HUES48 (cell line): Measurements from ENCODE around the gene FYTTD1.
A peak's percentile ranks its signal among the peaks of the same experiment; 100 is the strongest.

ENCODE experiments used
- H3K27ac ChIP-seq: one replicate; pipeline ENCODE4 v1.7.0; 2013; ENCODE audit warnings: low read depth, low read length, inconsistent platforms
- H3K27me3 ChIP-seq: 2 replicates; pipeline ENCODE4 v1.6.1; 2013; ENCODE audit warnings: mild to moderate bottlenecking, low read length; ENCODE audit not compliant: control insufficient read depth, insufficient read depth
- H3K36me3 ChIP-seq: 2 replicates; pipeline ENCODE4 v1.6.1; 2013; ENCODE audit warnings: low read length; ENCODE audit not compliant: control insufficient read depth, insufficient read depth
- H3K4me1 ChIP-seq: 2 replicates; pipeline ENCODE4 v1.6.1; 2013; ENCODE audit warnings: mild to moderate bottlenecking, low read length; ENCODE audit not compliant: control insufficient read depth, insufficient read depth
- H3K4me3 ChIP-seq: 2 replicates; pipeline ENCODE4 v1.5.1; 2013; ENCODE audit warnings: mild to moderate bottlenecking, low read depth, low read length
- H3K9ac ChIP-seq: 2 replicates; pipeline ENCODE4 v1.6.1; 2013; ENCODE audit warnings: mild to moderate bottlenecking, low read depth, low read length, moderate library complexity
- H3K9me3 ChIP-seq: 2 replicates; pipeline ENCODE4 v1.6.1; 2013; ENCODE audit warnings: low read length; ENCODE audit not compliant: control insufficient read depth, insufficient read depth

Gene FYTTD1

GRCh38 chr3:197737319-197737649, 12.4 kb upstream of the FYTTD1 start:
- Histone ChIP-seq H3K9me3 (no peaks in the 10 kb centered on the region), H3K4me1 (0 out of 2 replicates have a peak, but pooled peaks cover 3% of the 10 kb centered on the region), H3K4me3 (peak overlapping the region; percentile 75), H3K9ac (peak overlapping the region; percentile 53), H3K27ac (peak overlapping the region; percentile 70), H3K36me3 (no peaks in the 10 kb centered on the region), H3K27me3 (no peaks in the 10 kb centered on the region)

DNA sequence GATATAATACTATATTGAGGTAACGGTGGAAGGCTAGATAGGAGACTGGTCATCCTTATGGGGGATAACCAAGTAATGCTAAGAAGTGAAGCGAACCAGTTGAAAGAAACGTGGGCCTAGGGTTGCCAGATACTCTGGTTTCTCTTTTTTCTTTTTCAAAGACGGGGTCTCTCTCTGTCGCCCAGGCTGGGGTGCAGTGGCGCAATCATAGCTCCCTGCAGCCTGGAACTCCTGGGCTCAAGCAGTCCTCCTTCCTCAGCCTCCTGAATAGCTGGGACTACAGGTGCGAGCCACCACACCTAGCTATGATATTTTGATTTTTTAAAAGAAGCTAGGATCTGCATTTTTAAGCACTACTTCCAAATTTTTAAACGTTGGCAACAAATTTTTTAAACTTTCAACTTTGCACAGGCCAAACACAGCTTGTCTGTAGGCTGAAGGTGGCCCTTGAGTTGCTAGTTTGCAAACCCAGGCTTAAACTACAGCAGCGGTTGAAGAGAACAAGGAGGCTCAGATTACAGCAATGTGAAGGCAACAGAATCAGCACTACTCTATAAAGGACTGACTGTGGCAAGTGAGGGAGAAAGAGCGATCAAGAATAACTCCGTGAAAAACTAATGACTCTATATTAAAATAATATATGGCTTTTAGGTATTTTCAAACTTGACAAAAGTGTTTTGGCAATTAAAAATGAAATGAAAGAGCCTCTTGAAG, 11.8 kb upstream of the FYTTD1 start:
- no peaks in the 10 kb centered on the region for H3K36me3 ChIP-seq
- 0 out of 2 replicates have a peak, but pooled peaks cover 3% of the 10 kb centered on the region for H3K4me1 ChIP-seq
- H3K9me3 ChIP-seq = no peaks in the 10 kb centered on the region
- H3K4me3 ChIP-seq = peak overlapping the region; percentile 75
- H3K27ac ChIP-seq = no peak overlapping the region
- H3K27me3 ChIP-seq = no peaks in the 10 kb centered on the region
- H3K9ac ChIP-seq = no peak overlapping the region

- Histone ChIP-seq H3K4me1 (0 out of 2 replicates have a peak, but pooled peaks cover 8% of the 10 kb centered on the region), H3K36me3 (no peaks in the 10 kb centered on the region), H3K4me3 (no peak overlapping the region), H3K27me3 (no peaks in the 10 kb centered on the region), H3K9me3 (no peaks in the 10 kb centered on the region), H3K27ac (no peak overlapping the region), H3K9ac (no peak overlapping the region)
These were observed 6.9 kb upstream of the FYTTD1 start for GRCh38 chr3:197742787-197743186.

DNA sequence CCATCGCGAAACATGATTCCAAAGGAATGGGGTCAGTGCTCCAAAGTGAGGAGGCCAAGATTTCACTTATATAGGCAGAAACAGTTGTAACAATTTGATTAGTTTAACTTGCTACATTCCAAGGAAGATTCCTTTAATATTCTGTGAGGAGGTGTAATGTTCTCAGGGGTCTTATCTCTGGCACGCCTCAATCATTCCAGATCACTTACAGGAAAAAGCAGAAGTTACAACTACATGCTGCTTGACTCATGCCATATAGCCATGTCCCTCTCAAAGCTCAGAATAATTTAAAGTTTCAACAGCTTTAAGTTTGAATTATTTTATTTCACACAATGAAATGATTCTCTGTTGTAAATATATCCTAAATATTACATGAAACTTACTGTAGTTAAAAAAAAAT, 3.5 kb upstream of the FYTTD1 start:
- Histone ChIP-seq H3K4me3 (no peak overlapping the region), H3K27me3 (peaks cover 30% of the 10 kb centered on the region), H3K36me3 (no peaks in the 10 kb centered on the region), H3K27ac (no peak overlapping the region), H3K9ac (no peak overlapping the region), H3K4me1 (peaks cover 11% of the 10 kb centered on the region; the same call in 1 of the 2 replicates), H3K9me3 (no peaks in the 10 kb centered on the region)

- no peak overlapping the region for H3K4me3 ChIP-seq
These were observed 2.9 kb upstream of the FYTTD1 start for GRCh38 chr3:197746801-197747237.

DNA sequence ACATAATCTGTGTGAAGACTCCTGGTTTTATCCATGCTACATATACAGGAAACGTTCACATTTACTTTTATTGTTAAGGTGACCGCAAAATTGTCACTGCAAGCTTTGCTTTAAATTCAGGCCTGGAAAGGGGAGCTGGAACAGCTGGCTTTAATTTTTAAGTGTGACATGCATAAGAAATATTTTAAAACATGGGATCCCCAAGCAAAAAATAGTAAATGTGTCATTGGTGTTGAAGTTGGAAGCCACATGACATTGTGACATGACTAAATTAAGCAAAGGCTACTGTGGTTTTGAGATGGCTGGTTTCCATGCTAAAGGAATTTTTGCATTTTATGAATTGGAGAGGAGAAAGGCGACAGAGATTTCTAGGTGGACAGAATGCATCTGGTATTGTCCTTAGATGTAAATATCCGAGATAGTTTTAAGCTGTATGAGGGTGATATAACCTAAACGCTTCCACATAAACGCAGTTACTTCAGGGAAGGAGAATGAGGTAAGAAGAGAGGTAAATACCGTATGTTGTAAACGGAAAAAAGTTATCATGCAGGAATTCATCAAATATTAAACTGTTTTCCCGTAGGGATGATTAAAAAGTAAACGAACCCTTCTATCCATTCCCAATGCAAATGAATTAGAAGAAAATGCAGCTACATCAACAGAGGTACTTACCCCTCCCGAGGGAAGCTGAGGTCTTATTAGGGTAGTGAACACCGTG, 927 bp upstream of the FYTTD1 start:
- H3K9ac ChIP-seq = no peak overlapping the region
- H3K9me3 ChIP-seq = no peaks in the 10 kb centered on the region
- H3K27me3 ChIP-seq = peaks cover 43% of the 10 kb centered on the region
- no peaks in the 10 kb centered on the region for H3K36me3 ChIP-seq
- H3K27ac ChIP-seq = no peak overlapping the region
- H3K4me3 ChIP-seq = peak overlapping the region; percentile 78
- H3K4me1 ChIP-seq = peaks cover 11% of the 10 kb centered on the region; the same call in 1 of the 2 replicates

More at GRCh38 chr3:197746801-197747237, 2.9 kb upstream of the FYTTD1 start:
- Histone ChIP-seq H3K9me3 (no peaks in the 10 kb centered on the region), H3K9ac (no peak overlapping the region), H3K27ac (no peak overlapping the region), H3K36me3 (no peaks in the 10 kb centered on the region), H3K27me3 (peaks cover 36% of the 10 kb centered on the region), H3K4me1 (peaks cover 11% of the 10 kb centered on the region; the same call in 1 of the 2 replicates)

GRCh38 chr3:197749315-197749600, 425 bp upstream of the FYTTD1 start:
- no peak overlapping the region for H3K27ac ChIP-seq
- peaks cover 43% of the 10 kb centered on the region for H3K27me3 ChIP-seq
- H3K9ac ChIP-seq = no peak overlapping the region
- H3K9me3 ChIP-seq = no peaks in the 10 kb centered on the region
- peak overlapping the region; percentile 78 for H3K4me3 ChIP-seq
- peaks cover 11% of the 10 kb centered on the region; the same call in 1 of the 2 replicates for H3K4me1 ChIP-seq
- no peaks in the 10 kb centered on the region for H3K36me3 ChIP-seq

DNA sequence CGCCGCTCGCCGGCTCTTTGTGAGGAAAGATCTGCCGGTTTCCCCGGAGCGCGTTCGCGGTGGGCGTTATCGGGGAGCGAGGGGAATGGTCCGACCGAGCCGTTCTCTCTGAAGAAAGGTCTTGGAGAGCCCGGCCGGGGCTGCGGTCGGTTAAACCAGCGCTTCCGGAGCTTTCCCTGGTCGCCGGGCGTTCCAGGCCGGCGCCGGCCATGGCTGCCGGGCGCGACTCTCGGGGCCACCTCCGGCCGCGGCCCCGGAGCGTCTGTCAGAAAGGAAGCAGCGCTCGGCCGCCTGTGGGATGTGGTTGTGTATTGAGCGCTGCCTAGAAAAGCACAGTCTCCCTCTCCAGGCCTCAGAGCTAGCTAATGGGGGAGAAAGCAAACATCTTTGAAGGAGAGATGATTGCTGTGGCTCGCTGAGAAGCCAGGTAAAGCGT, 731 bp downstream of the FYTTD1 start:
- no peaks in the 10 kb centered on the region for H3K9me3 ChIP-seq
- H3K9ac ChIP-seq = no peak overlapping the region
- H3K27ac ChIP-seq = no peak overlapping the region
- H3K4me3 ChIP-seq = peak overlapping the region; percentile 78
- H3K27me3 ChIP-seq = peaks cover 43% of the 10 kb centered on the region
- H3K4me1 ChIP-seq = peaks cover 11% of the 10 kb centered on the region; the same call in 1 of the 2 replicates
- H3K36me3 ChIP-seq = no peaks in the 10 kb centered on the region

GRCh38 chr3:197750858-197751737, 1.4 kb downstream of the FYTTD1 start:
- H3K27ac ChIP-seq = no peak overlapping the region

GRCh38 chr3:197752107-197752506, 2.4 kb downstream of the FYTTD1 start:
- Histone ChIP-seq H3K27me3 (peaks cover 43% of the 10 kb centered on the region), H3K4me1 (peaks cover 6% of the 10 kb centered on the region; the same call in 1 of the 2 replicates), H3K4me3 (no peak overlapping the region), H3K9ac (no peak overlapping the region), H3K9me3 (no peaks in the 10 kb centered on the region), H3K36me3 (no peaks in the 10 kb centered on the region), H3K27ac (no peak overlapping the region)

More at GRCh38 chr3:197750858-197751737, 1.4 kb downstream of the FYTTD1 start:
- peak overlapping the region; percentile 78 for H3K4me3 ChIP-seq
- H3K9ac ChIP-seq = no peak overlapping the region
- peaks cover 11% of the 10 kb centered on the region; the same call in 1 of the 2 replicates for H3K4me1 ChIP-seq
- no peaks in the 10 kb centered on the region for H3K36me3 ChIP-seq
- no peaks in the 10 kb centered on the region for H3K9me3 ChIP-seq
- H3K27me3 ChIP-seq = peaks cover 43% of the 10 kb centered on the region
